M059J (cell line): ENCODE measurements around the gene VMO1. TPM values are rescaled to one million over a fixed set of nuclear protein-coding genes. Genes with fewer than 3 reads are reported as not detected.

Experiments used
- total RNA-seq: library from RNA; depleted of rRNA; stranded (reverse); fragments of >200 nt; shearing (Covaris generic); gene quantifications from 2 replicates; pipeline ENCODE4 v1.2.3, GENCODE V29; 2014; rRNA removed

VMO1 gene
- total RNA-seq, 1 experiment from 2014 or later = 0.34 TPM

Other genes starting within 250 kb of the VMO1 start
- 26.9 and 45.3 TPM in 2 replicates for gene MYBBP1A, start 231.0 kb downstream of the VMO1 start, total RNA-seq
- not detected in 2 replicates for gene GGT6, start 225.8 kb downstream of the VMO1 start, total RNA-seq
- not detected in 2 replicates for gene SMTNL2, start 201.8 kb downstream of the VMO1 start, total RNA-seq
- gene ALOX15, start 144.7 kb downstream of the VMO1 start, total RNA-seq = not detected in 2 replicates
- gene PELP1, start 82.2 kb downstream of the VMO1 start, total RNA-seq = 12.5 and 20.8 TPM in 2 replicates
- 12.5 and 15.4 TPM in 2 replicates for gene ARRB2, start 75.7 kb downstream of the VMO1 start, total RNA-seq
- gene MED11, start 54.9 kb downstream of the VMO1 start, total RNA-seq = 15.4 and 18.7 TPM in 2 replicates
- not detected in 2 replicates for gene ZMYND15, start 46.5 kb downstream of the VMO1 start, total RNA-seq
- gene CXCL16, start 46.4 kb downstream of the VMO1 start, total RNA-seq = 2.9 and 5.5 TPM in 2 replicates
- not detected in 2 replicates for gene TM4SF5, start 14.5 kb downstream of the VMO1 start, total RNA-seq
- gene GLTPD2, start 2.6 kb upstream of the VMO1 start, total RNA-seq = not detected in 2 replicates
- 296 and 331 TPM in 2 replicates for gene PSMB6, start 9.8 kb upstream of the VMO1 start, total RNA-seq
- 3.7 and 7.5 TPM in 2 replicates for gene PLD2, start 20.8 kb upstream of the VMO1 start, total RNA-seq
- 20.2 and 28.7 TPM in 2 replicates for gene MINK1, start 47.0 kb upstream of the VMO1 start, total RNA-seq
- gene C17orf107, start 113.2 kb upstream of the VMO1 start, total RNA-seq = 0.20 TPM in 1 of 2 replicates, not detected in the other
- 0.02 TPM in 1 of 2 replicates, not detected in the other for gene CHRNE, start 116.7 kb upstream of the VMO1 start, total RNA-seq
- gene GP1BA, start 145.9 kb upstream of the VMO1 start, total RNA-seq = 0.05 TPM in 1 of 2 replicates, not detected in the other
- 87.0 and 103 TPM in 2 replicates for gene SLC25A11, start 153.7 kb upstream of the VMO1 start, total RNA-seq
- gene RNF167, start 153.9 kb upstream of the VMO1 start, total RNA-seq = 27.8 and 30.5 TPM in 2 replicates
- gene PFN1, start 162.2 kb upstream of the VMO1 start, total RNA-seq = 1,238 and 1,483 TPM in 2 replicates
- 0.27 and 1.1 TPM in 2 replicates for gene ENO3, start 164.8 kb upstream of the VMO1 start, total RNA-seq
- gene SPAG7, start 181.5 kb upstream of the VMO1 start, total RNA-seq = 30.0 and 38.4 TPM in 2 replicates
- gene CAMTA2, start 201.3 kb upstream of the VMO1 start, total RNA-seq = 4.8 and 11.0 TPM in 2 replicates
- not detected in 2 replicates for gene INCA1, start 211.2 kb upstream of the VMO1 start, total RNA-seq
- 16.0 and 29.8 TPM in 2 replicates for gene KIF1C, start 211.6 kb upstream of the VMO1 start, total RNA-seq
- gene SLC52A1, start 249.1 kb upstream of the VMO1 start, total RNA-seq = 0.32 TPM in 1 of 2 replicates, not detected in the other